Body of pancreas (tissue), 4 donors: ENCODE data around the gene MKX.

Source experiments
- CTCF ChIP-seq, 7 experiments: fragments of 450-650 bp in 4 of 7; fragments of 200-600 bp in 3 of 7; sonication (generic) in 3 of 7; IDR thresholded peaks; one replicate each; pipeline ENCODE4 v1.5.1; 2016 to 2019; ENCODE audit warnings: antibody characterized with exemption in 7 of 7
- POLR2A ChIP-seq, 3 donors: fragments of 450-650 bp; IDR thresholded peaks; one replicate each; pipeline ENCODE4 v1.6.1; 2016; ENCODE audit warnings: antibody characterized with exemption in 3 of 3, mild to moderate bottlenecking in 2 of 3

DNA sequence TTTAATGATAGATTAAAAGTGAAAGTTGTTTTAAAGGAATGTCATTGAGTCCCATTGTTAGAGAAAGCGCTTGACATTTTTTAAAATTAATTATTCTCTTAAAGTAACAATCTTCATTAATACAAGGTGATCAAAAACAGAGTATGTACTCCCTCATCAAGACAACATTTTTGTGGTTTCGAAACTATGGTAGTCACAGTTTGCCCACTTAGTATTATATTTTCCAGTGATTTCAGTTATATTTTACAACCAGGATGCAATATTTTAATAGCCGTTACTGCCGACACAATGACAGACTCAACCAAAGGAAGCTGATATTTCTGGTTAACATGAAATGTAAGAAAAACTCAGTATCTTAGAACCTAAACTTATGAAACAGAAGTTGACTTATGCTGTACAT is 31.3 kb downstream of the MKX start:
- TF ChIP-seq CTCF (IDR thresholded peaks at IDR 0.05) (no peak), POLR2A (IDR thresholded peaks at IDR 0.05) (no peak)
